ENCODE measurements around the gene LGR5. TPM values are rescaled to one million over a fixed set of nuclear protein-coding genes. Genes with fewer than 3 reads are reported as not detected.

The LGR5 gene
- total and polyA plus RNA-seq, 2 donors (not counting 3 experiments of a cell fraction or from before 2014, with no cell fraction given), result not detected

GRCh38 chr12:71441836-71442566, 2.4 kb downstream of the LGR5 start:
- Histone ChIP-seq H3K79me2 (ENCODE audit: control insufficient read depth, insufficient read depth, low read length) (no peaks in the 10 kb centered on the region), H2AFZ (ENCODE audit: low read depth, low read length) (no peak overlapping the region), H3K27ac (ENCODE audit: insufficient read depth, low read depth, low read length) (no peak overlapping the region), H3K9me1 (replicated peaks; ENCODE audit: control insufficient read depth, extremely low read depth, insufficient read depth, low read length) (no peaks in the 10 kb centered on the region), H3K4me3 (replicated peaks in 1 of 3; ENCODE audit: insufficient read depth in 1 of 3, low read depth in 1 of 3, low read length in 3 of 3) (no peak overlapping the region), H3K36me3 (ENCODE audit: control insufficient read depth in 2 of 2, extremely low read depth in 1 of 2, insufficient read depth in 2 of 2, low read length in 2 of 2) (no peaks in the 10 kb centered on the region), H3K9me3 (replicated peaks; ENCODE audit: control insufficient read depth, insufficient read depth, low read length) (no peaks in the 10 kb centered on the region), H4K20me1 (replicated peaks; ENCODE audit: control insufficient read depth, extremely low read depth, insufficient read depth, low read length) (no peaks in the 10 kb centered on the region), H3K27me3 (ENCODE audit: control insufficient read depth in 2 of 2, insufficient read depth in 2 of 2, low read length in 2 of 2) (peaks cover 41 to 70% of the 10 kb centered on the region in 2 experiments), H3K9ac (replicated peaks; ENCODE audit: extremely low read depth, insufficient read depth, low read length) (no peak overlapping the region), H3K4me2 (ENCODE audit: insufficient read depth, low read length) (no peak overlapping the region), H3K4me1 (ENCODE audit: control insufficient read depth, extremely low read depth, insufficient read depth, low read length) (peaks cover 7% of the 10 kb centered on the region)
- ChIA-PET POLR2A (no interaction called here), CTCF (interaction anchor here (1.6 kb wide), 1 partner anchor 305 kb away, joined by 5 read pairs; no protein-coding TSS in a partner anchor)
- TF ChIP-seq POLR2AphosphoS5 (IDR thresholded peaks at IDR 0.05; ENCODE audit: insufficient read depth, low read depth, low read length) (no peak), EZH2 (IDR thresholded peaks at IDR 0.05; ENCODE audit: borderline replicate concordance, low read depth, low read length, severe bottlenecking) (no peak), JUN (IDR thresholded peaks at IDR 0.05; ENCODE audit: borderline replicate concordance, insufficient read depth, insufficient read length, low read depth) (no peak)
- intact Hi-C loops (cut with micrococcal nuclease), result no loop called here
- no TSS peak for BruUV-seq (replicated peaks)
- FAIRE-seq, result no peak
- dilution Hi-C loops (cut with MboI; ENCODE audit: extremely low pct_ligation_motif_present, low sequenced_read_pairs), result no loop called here
- DNase-seq (ENCODE audit: low read depth, low spot score), result no peak

GRCh38 chr12:71442567-71442931, 3.0 kb downstream of the LGR5 start:
- Histone ChIP-seq H3K9ac (replicated peaks; ENCODE audit: extremely low read depth, insufficient read depth, low read length) (no peak overlapping the region), H3K4me2 (ENCODE audit: insufficient read depth, low read length) (no peak overlapping the region), H3K27ac (ENCODE audit: insufficient read depth, low read depth, low read length) (no peak overlapping the region), H3K9me1 (replicated peaks; ENCODE audit: control insufficient read depth, extremely low read depth, insufficient read depth, low read length) (no peaks in the 10 kb centered on the region), H3K4me1 (ENCODE audit: control insufficient read depth, extremely low read depth, insufficient read depth, low read length) (peaks cover 7% of the 10 kb centered on the region), H3K9me3 (replicated peaks; ENCODE audit: control insufficient read depth, insufficient read depth, low read length) (no peaks in the 10 kb centered on the region), H3K79me2 (ENCODE audit: control insufficient read depth, insufficient read depth, low read length) (no peaks in the 10 kb centered on the region), H4K20me1 (replicated peaks; ENCODE audit: control insufficient read depth, extremely low read depth, insufficient read depth, low read length) (no peaks in the 10 kb centered on the region), H3K27me3 (ENCODE audit: control insufficient read depth in 2 of 2, insufficient read depth in 2 of 2, low read length in 2 of 2) (peaks cover 41 to 70% of the 10 kb centered on the region in 2 experiments), H3K4me3 (replicated peaks in 1 of 3; ENCODE audit: insufficient read depth in 1 of 3, low read depth in 1 of 3, low read length in 3 of 3) (no peak overlapping the region), H2AFZ (ENCODE audit: low read depth, low read length) (no peak overlapping the region), H3K36me3 (ENCODE audit: control insufficient read depth in 2 of 2, extremely low read depth in 1 of 2, insufficient read depth in 2 of 2, low read length in 2 of 2) (no peaks in the 10 kb centered on the region)
- POLR2A ChIA-PET, result no interaction called here
- dilution Hi-C loops (cut with MboI; ENCODE audit: extremely low pct_ligation_motif_present, low sequenced_read_pairs), result no loop called here
- no TSS peak for BruUV-seq (replicated peaks)
- no peak for DNase-seq (ENCODE audit: low read depth, low spot score)
- TF ChIP-seq GATA2 (IDR thresholded peaks at IDR 0.05; ENCODE audit: insufficient read depth, insufficient read length, low read depth, low read length) (no peak), JUN (IDR thresholded peaks at IDR 0.05; ENCODE audit: borderline replicate concordance, insufficient read depth, insufficient read length, low read depth) (no peak), EZH2 (IDR thresholded peaks at IDR 0.05; ENCODE audit: borderline replicate concordance, low read depth, low read length, severe bottlenecking) (no peak), MYC (IDR thresholded peaks at IDR 0.05; ENCODE audit: low read depth, low read length) (no peak), POLR2AphosphoS5 (IDR thresholded peaks at IDR 0.05; ENCODE audit: insufficient read depth, low read depth, low read length) (no peak), FOS (IDR thresholded peaks at IDR 0.05; ENCODE audit: borderline replicate concordance, insufficient read depth, low read length) (no peak), POLR2A (IDR thresholded peaks at IDR 0.05; ENCODE audit: low read depth, low read length) (no peak)
- TF ChIP-seq, protein P1, sequence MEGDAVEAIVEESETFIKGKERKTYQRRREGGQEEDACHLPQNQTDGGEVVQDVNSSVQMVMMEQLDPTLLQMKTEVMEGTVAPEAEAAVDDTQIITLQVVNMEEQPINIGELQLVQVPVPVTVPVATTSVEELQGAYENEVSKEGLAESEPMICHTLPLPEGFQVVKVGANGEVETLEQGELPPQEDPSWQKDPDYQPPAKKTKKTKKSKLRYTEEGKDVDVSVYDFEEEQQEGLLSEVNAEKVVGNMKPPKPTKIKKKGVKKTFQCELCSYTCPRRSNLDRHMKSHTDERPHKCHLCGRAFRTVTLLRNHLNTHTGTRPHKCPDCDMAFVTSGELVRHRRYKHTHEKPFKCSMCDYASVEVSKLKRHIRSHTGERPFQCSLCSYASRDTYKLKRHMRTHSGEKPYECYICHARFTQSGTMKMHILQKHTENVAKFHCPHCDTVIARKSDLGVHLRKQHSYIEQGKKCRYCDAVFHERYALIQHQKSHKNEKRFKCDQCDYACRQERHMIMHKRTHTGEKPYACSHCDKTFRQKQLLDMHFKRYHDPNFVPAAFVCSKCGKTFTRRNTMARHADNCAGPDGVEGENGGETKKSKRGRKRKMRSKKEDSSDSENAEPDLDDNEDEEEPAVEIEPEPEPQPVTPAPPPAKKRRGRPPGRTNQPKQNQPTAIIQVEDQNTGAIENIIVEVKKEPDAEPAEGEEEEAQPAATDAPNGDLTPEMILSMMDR (IDR thresholded peaks at IDR 0.05; ENCODE audit: extremely low read depth in 1 of 2, insufficient read depth in 1 of 2, low read depth in 1 of 2, low read length in 2 of 2), result no peak
- TF ChIP-seq, protein P2, sequence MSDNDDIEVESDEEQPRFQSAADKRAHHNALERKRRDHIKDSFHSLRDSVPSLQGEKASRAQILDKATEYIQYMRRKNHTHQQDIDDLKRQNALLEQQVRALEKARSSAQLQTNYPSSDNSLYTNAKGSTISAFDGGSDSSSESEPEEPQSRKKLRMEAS (IDR thresholded peaks at IDR 0.05; ENCODE audit: insufficient read depth, insufficient read length), result no peak
- CTCF ChIA-PET, result interaction anchor here (1.6 kb wide), 1 partner anchor 304 kb away, joined by 5 read pairs; no protein-coding TSS in a partner anchor
- intact Hi-C loops (cut with micrococcal nuclease), result no loop called here
- FAIRE-seq, result no peak

All from endothelial cell of umbilical vein (primary cell).